Measurements from ENCODE around the gene B4GALT3. TPM values are rescaled to one million over a fixed set of nuclear protein-coding genes. Genes with fewer than 3 reads are reported as not detected.

B4GALT3 gene
- polyA plus RNA-seq, 2 donors: 18.3 to 18.8 TPM

DNA sequence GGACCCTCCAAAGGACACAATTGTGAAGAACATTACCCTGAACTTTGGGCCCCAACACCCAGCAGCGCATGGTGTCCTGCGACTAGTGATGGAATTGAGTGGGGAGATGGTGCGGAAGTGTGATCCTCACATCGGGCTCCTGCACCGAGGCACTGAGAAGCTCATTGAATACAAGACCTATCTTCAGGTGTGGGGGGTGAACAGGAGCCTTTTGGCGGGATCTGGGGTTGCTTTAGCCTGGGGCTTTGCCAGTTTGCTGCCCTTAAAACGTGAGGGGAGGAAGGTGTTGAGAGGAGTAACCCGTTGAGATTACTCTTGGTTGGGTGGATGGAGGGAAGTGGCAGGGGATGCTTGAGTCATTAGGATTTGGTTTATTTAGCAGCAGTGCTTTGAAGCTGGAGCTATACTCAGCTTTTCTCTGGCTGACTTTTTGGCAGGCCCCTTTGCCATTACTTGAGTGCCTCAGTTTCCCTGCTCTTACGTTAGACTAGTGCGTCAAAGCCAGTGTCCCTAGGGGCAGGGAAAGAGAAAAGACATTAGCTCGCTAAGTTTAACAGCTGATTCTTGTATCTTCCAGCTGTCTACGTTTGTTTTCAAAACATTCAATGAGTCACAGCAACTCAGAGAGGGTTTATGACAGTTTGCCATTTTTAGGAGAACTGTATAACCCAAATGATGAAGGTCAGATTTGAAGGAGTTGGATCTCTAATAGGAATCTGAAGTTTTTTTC is 29.3 kb upstream of the B4GALT3 start:
- WGBS, 2 donors: 77 to 83% methylated on average over 12 of the region's 12 CpGs
- no peaks in the 10 kb centered on the region for H3K27me3 ChIP-seq (ENCODE audit: control insufficient read depth in 1 of 2, insufficient read depth in 2 of 2, low read length in 2 of 2)
- no peaks in the 10 kb centered on the region for H3K9me3 ChIP-seq (ENCODE audit: control insufficient read depth in 2 of 2, insufficient read depth in 1 of 2, low read depth in 1 of 2, low read length in 1 of 2)
- no peak overlapping the region for H3K4me3 ChIP-seq (ENCODE audit: low read depth in 1 of 2, low read length in 2 of 2)
- H3K36me3 ChIP-seq (ENCODE audit: control insufficient read depth in 2 of 2, insufficient read depth in 2 of 2, low read length in 1 of 2): peaks cover 8 to 26% of the 10 kb centered on the region in 2 donors
- H3K27ac ChIP-seq (ENCODE audit: low read depth in 2 of 2, low read length in 1 of 2): peak overlapping the region; percentile 45 to 76
- H3K4me1 ChIP-seq (ENCODE audit: control insufficient read depth in 2 of 2, insufficient read depth in 2 of 2, low read length in 1 of 2): peaks cover 0 to 6% of the 10 kb centered on the region in 2 donors

DNA sequence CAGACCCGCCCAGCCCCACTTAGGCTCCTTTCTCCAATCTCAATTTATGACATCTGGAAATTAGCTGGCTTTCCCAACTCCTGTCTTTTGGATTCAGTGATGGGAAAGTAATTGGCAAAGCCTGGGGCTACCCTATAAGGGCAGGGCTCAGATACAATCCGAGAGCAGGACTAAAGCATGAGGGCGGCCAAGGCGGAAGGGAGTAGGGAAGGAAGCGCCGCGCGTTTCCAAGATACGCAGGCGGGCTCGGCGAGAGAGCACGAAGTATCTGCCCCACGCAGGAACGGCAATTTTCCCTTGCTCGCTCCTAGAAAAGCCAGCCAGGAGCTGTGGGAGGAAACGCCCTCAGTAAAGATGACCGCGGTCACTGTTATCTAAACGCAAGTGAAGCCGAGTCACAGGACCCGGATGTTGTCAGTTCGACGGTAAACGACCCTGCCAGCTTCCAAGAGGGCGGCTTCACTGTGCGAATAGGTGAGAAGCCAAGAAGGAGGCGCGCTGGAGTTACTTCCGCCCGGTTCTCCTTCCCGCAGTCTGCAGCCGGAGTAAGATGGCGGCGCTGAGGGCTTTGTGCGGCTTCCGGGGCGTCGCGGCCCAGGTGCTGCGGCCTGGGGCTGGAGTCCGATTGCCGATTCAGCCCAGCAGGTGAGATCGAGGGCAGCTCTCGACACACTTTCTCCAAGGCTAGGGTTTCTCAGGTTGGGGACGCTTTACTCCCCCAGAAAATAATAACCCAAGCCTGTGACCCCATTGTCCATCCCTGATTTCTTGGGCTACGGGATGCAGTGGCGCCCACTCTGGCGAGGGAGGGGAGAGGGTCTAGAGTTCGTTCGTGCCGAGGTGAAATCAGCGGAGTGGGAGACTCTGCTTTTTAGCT is 24.8 kb upstream of the B4GALT3 start, which contains the start of gene NDUFS2:
Gene NDUFS2, plus strand, starts transcription at position 532 of the 877 bp plus-strand sequence. Its CDS starts 19 bp downstream, at position 551.
- Histone ChIP-seq H3K27ac (ENCODE audit: low read depth in 2 of 2, low read length in 1 of 2) (peak within 1 kb of the TSS; percentile 92 to 100), H3K27me3 (ENCODE audit: control insufficient read depth in 1 of 2, insufficient read depth in 2 of 2, low read length in 2 of 2) (no peaks in the 10 kb centered on the region), H3K9me3 (ENCODE audit: control insufficient read depth in 2 of 2, insufficient read depth in 1 of 2, low read depth in 1 of 2, low read length in 1 of 2) (no peaks in the 10 kb centered on the region), H3K4me3 (ENCODE audit: low read depth in 1 of 2, low read length in 2 of 2) (peak within 1 kb of the TSS; percentile 78 to 95), H3K36me3 (ENCODE audit: control insufficient read depth in 2 of 2, insufficient read depth in 2 of 2, low read length in 1 of 2) (peaks cover 3 to 11% of the 10 kb centered on the region in 2 donors), H3K4me1 (ENCODE audit: control insufficient read depth in 2 of 2, insufficient read depth in 2 of 2, low read length in 1 of 2) (peaks cover 2 to 29% of the 10 kb centered on the region in 2 donors)
- WGBS, 2 donors: 2% methylated on average over 53 of the region's 53 CpGs

DNA sequence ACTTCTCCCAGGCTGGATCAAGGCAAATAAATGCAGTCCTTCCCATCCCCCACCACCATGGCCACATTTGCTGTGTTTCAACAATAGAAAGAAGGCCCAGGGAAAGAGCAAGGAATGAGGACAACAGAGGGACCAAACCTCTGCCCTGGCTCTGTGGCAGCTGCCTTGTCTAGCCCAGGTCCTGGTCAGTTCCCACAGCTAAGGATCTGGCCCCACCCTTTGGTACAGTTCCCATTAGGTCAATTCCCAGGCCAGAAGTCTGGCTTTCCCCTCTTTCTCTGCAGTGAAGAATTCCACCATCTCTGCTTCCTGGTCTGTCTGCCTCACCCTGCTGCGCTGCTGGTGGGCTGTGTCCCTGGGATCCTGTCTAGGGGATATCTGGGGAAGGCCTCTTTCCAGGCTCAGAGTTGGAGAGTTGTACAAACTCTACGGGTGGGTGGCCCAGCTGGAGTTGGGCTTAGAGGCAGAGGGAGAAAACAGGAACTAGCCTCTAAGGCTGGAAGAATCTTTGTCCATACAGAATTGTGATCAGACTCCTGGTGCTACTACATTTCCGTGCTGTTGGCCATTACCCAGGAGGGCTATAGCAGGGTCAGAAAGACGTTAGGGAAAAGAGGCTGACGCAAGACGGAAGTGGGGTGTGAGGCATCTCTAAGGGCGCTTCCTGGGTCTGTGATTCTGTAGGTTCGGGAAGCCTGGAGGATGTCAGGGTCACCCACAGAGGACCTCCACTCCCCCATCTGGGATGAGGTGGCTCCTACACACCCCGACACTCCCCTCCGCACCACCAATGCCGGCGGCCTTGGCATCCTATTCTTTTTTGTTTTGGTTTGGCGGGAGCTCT is 23.9 kb upstream of the B4GALT3 start:
- peak overlapping the region; percentile 78 to 95 for H3K4me3 ChIP-seq (ENCODE audit: low read depth in 1 of 2, low read length in 2 of 2)
- WGBS, 2 donors: 27 to 45% methylated on average over 13 of the region's 13 CpGs
- peak overlapping the region; percentile 92 to 100 for H3K27ac ChIP-seq (ENCODE audit: low read depth in 2 of 2, low read length in 1 of 2)
- no peaks in the 10 kb centered on the region for H3K27me3 ChIP-seq (ENCODE audit: control insufficient read depth in 1 of 2, insufficient read depth in 2 of 2, low read length in 2 of 2)
- no peaks in the 10 kb centered on the region for H3K9me3 ChIP-seq (ENCODE audit: control insufficient read depth in 2 of 2, insufficient read depth in 1 of 2, low read depth in 1 of 2, low read length in 1 of 2)
- H3K36me3 ChIP-seq (ENCODE audit: control insufficient read depth in 2 of 2, insufficient read depth in 2 of 2, low read length in 1 of 2): peaks cover 1 to 4% of the 10 kb centered on the region in 2 donors
- H3K4me1 ChIP-seq (ENCODE audit: control insufficient read depth in 2 of 2, insufficient read depth in 2 of 2, low read length in 1 of 2): peaks cover 2 to 29% of the 10 kb centered on the region in 2 donors

DNA sequence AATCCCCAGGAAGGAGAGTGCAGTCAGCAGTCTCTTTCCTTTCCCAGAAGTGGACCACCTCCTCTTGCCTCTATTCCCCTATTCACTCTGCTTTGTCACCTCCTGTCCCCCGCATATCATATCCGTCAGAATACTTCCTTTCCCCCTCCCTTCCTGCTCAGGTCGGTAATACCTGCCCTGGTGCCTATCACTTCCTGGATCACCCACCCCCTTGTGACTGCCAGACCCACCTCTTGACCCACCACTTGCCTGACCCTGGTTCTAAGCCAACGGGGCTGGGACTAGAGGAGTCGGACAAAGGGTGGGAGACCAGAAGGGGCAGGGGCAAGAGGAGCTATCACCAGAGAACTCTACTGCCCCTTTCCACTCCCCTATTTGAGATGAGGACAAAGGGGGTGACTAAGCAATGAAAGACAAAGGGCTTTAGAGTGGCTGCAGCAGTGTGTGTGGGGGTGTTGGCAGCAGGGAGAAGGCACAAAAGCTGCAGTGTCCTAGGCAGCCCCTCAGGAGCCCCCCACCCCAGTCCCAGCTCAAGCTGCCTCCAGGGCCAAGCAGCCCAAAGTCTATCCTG is 23.2 kb upstream of the B4GALT3 start:
- Histone ChIP-seq H3K4me3 (ENCODE audit: low read depth in 1 of 2, low read length in 2 of 2) (no peak overlapping the region), H3K27me3 (ENCODE audit: control insufficient read depth in 1 of 2, insufficient read depth in 2 of 2, low read length in 2 of 2) (no peaks in the 10 kb centered on the region), H3K4me1 (ENCODE audit: control insufficient read depth in 2 of 2, insufficient read depth in 2 of 2, low read length in 1 of 2) (peaks cover 2 to 29% of the 10 kb centered on the region in 2 donors), H3K36me3 (ENCODE audit: control insufficient read depth in 2 of 2, insufficient read depth in 2 of 2, low read length in 1 of 2) (peaks cover 0 to 4% of the 10 kb centered on the region in 2 donors), H3K9me3 (ENCODE audit: control insufficient read depth in 2 of 2, insufficient read depth in 1 of 2, low read depth in 1 of 2, low read length in 1 of 2) (no peaks in the 10 kb centered on the region), H3K27ac (ENCODE audit: low read depth in 2 of 2, low read length in 1 of 2) (peak overlapping the region; percentile 92 to 100)
- 62 to 66% methylated on average over 5 of the region's 5 CpGs for WGBS, 2 donors

GRCh38 chr1:161199506-161200139 is 22.3 kb upstream of the B4GALT3 start:
- Histone ChIP-seq H3K9me3 (ENCODE audit: control insufficient read depth in 2 of 2, insufficient read depth in 1 of 2, low read depth in 1 of 2, low read length in 1 of 2) (no peaks in the 10 kb centered on the region), H3K27ac (ENCODE audit: low read depth in 2 of 2, low read length in 1 of 2) (peak overlapping the region; percentile 92 to 100), H3K27me3 (ENCODE audit: control insufficient read depth in 1 of 2, insufficient read depth in 2 of 2, low read length in 2 of 2) (no peaks in the 10 kb centered on the region), H3K4me3 (ENCODE audit: low read depth in 1 of 2, low read length in 2 of 2) (no peak overlapping the region), H3K36me3 (ENCODE audit: control insufficient read depth in 2 of 2, insufficient read depth in 2 of 2, low read length in 1 of 2) (peaks cover 0 to 4% of the 10 kb centered on the region in 2 donors), H3K4me1 (ENCODE audit: control insufficient read depth in 2 of 2, insufficient read depth in 2 of 2, low read length in 1 of 2) (peaks cover 2 to 31% of the 10 kb centered on the region in 2 donors)
- 41 to 46% methylated on average over 3 to 5 of the region's 5 CpGs for WGBS, 2 donors

DNA sequence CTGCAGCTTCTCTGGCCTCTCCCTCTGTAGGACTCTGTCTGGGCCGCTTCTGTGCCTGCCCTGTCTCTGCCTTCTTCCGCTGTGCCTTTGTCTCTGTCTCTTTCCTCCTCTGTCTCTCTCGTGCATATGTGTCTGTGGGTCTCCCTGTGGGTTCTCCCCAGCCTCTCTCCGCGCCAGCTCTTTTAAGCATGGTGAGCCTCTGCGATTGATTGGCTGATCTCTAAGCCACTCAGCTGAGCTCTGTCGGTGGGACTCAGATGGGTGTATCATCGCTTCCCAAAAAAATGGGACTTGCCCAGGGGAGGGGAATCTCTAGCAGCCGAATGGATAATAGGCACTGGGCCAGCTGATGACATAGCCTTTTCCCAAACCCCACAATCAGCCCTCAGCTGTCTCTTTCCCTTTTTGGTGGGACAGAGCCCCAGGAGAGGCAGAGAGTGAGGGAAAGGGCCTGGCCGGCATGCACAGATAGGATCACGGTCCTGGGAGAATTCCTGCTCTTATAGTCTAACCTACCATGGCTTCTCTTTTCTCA is 21.7 kb upstream of the B4GALT3 start, which contains the start of gene ADAMTS4:
Gene ADAMTS4, minus strand, starts transcription at position 158 of the 535 bp plus-strand sequence. CDS start 427 bp downstream, outside the sequence.
- Histone ChIP-seq H3K4me1 (ENCODE audit: control insufficient read depth in 2 of 2, insufficient read depth in 2 of 2, low read length in 1 of 2) (peaks cover 2 to 31% of the 10 kb centered on the region in 2 donors), H3K9me3 (ENCODE audit: control insufficient read depth in 2 of 2, insufficient read depth in 1 of 2, low read depth in 1 of 2, low read length in 1 of 2) (no peaks in the 10 kb centered on the region), H3K27ac (ENCODE audit: low read depth in 2 of 2, low read length in 1 of 2) (peak within 1 kb of the TSS; percentile 92 to 100), H3K4me3 (ENCODE audit: low read depth in 1 of 2, low read length in 2 of 2) (peak within 1 kb of the TSS; percentile 9 to 30), H3K36me3 (ENCODE audit: control insufficient read depth in 2 of 2, insufficient read depth in 2 of 2, low read length in 1 of 2) (peaks cover 0 to 4% of the 10 kb centered on the region in 2 donors), H3K27me3 (ENCODE audit: control insufficient read depth in 1 of 2, insufficient read depth in 2 of 2, low read length in 2 of 2) (no peaks in the 10 kb centered on the region)
- 28 to 54% methylated on average over 11 of the region's 11 CpGs for WGBS, 2 donors

GRCh38 chr1:161198194-161198896 is 21.0 kb upstream of the B4GALT3 start:
- Histone ChIP-seq H3K4me1 (ENCODE audit: control insufficient read depth in 2 of 2, insufficient read depth in 2 of 2, low read length in 1 of 2) (peaks cover 2 to 27% of the 10 kb centered on the region in 2 donors), H3K4me3 (ENCODE audit: low read depth in 1 of 2, low read length in 2 of 2) (peak overlapping the region; percentile 9 to 30), H3K27ac (ENCODE audit: low read depth in 2 of 2, low read length in 1 of 2) (peak overlapping the region; percentile 71 to 100), H3K9me3 (ENCODE audit: control insufficient read depth in 2 of 2, insufficient read depth in 1 of 2, low read depth in 1 of 2, low read length in 1 of 2) (no peaks in the 10 kb centered on the region), H3K27me3 (ENCODE audit: control insufficient read depth in 1 of 2, insufficient read depth in 2 of 2, low read length in 2 of 2) (no peaks in the 10 kb centered on the region), H3K36me3 (ENCODE audit: control insufficient read depth in 2 of 2, insufficient read depth in 2 of 2, low read length in 1 of 2) (peaks cover 0 to 2% of the 10 kb centered on the region in 2 donors)
- WGBS, 2 donors: 18 to 34% methylated on average over 20 of the region's 20 CpGs
